HG03457 (cell line): ENCODE data around the gene ANKRD36B.
"Not testable (repeated sequence)": the region's sequence is repeated elsewhere in the genome, so short reads cannot be mapped to it uniquely, and the experiment has no call there.

Experiments used
- ATAC-seq: cut with Tn5 transposase; IDR thresholded peaks from one replicate; pipeline ENCODE4 v1.9.1; 2021; ENCODE audit warnings: moderate number of reproducible peaks; ENCODE audit not compliant: unreplicated experiment

ANKRD36B gene

GRCh38 chr2:97589598-97590510 is at the start of gene ANKRD36B:
TSS of gene ANKRD36B (minus strand) at chr2:97589877. CDS start at chr2:97589685, 192 bp downstream.
- ATAC-seq: peak; percentile 51

- not testable (repeated sequence) for ATAC-seq
Measured at GRCh38 chr2:97626049-97626430, 36.4 kb upstream of the ANKRD36B start.

GRCh38 chr2:97625354-97626048 is 35.8 kb upstream of the ANKRD36B start:
- ATAC-seq: not testable (repeated sequence)

GRCh38 chr2:97622976-97623375 is 33.3 kb upstream of the ANKRD36B start:
- ATAC-seq: not testable (repeated sequence)

GRCh38 chr2:97620492-97620891 is 30.8 kb upstream of the ANKRD36B start:
- not testable (repeated sequence) for ATAC-seq

GRCh38 chr2:97618939-97619827 is 29.5 kb upstream of the ANKRD36B start:
- not testable (repeated sequence) for ATAC-seq

- no peak for ATAC-seq
Measured at GRCh38 chr2:97617911-97618310, 28.2 kb upstream of the ANKRD36B start.

GRCh38 chr2:97615746-97616145 is 26.1 kb upstream of the ANKRD36B start:
- ATAC-seq: not testable (repeated sequence)

- not testable (repeated sequence) for ATAC-seq
Measured at GRCh38 chr2:97611895-97612294, 22.2 kb upstream of the ANKRD36B start.

- ATAC-seq: not testable (repeated sequence)
Measured at GRCh38 chr2:97608745-97609144, 19.1 kb upstream of the ANKRD36B start.

- ATAC-seq: not testable (repeated sequence)
Measured at GRCh38 chr2:97605524-97606339, 16.1 kb upstream of the ANKRD36B start.

GRCh38 chr2:97605109-97605508 is 15.4 kb upstream of the ANKRD36B start:
- ATAC-seq: not testable (repeated sequence)

GRCh38 chr2:97601537-97601936 is 11.9 kb upstream of the ANKRD36B start:
- ATAC-seq: not testable (repeated sequence)

GRCh38 chr2:97596180-97596579 is 6.5 kb upstream of the ANKRD36B start:
- not testable (repeated sequence) for ATAC-seq

- not testable (repeated sequence) for ATAC-seq
Measured at GRCh38 chr2:97593520-97593919, 3.8 kb upstream of the ANKRD36B start.

- ATAC-seq: peak; percentile 51
Measured at GRCh38 chr2:97590515-97591394, 1.1 kb upstream of the ANKRD36B start.

- ATAC-seq: peak; percentile 36
Measured at GRCh38 chr2:97589257-97589597, 450 bp downstream of the ANKRD36B start.

GRCh38 chr2:97565674-97566073 is 24.0 kb downstream of the ANKRD36B start:
- ATAC-seq: not testable (repeated sequence)

- ATAC-seq: not testable (repeated sequence)
Measured at GRCh38 chr2:97552406-97552805, 37.3 kb downstream of the ANKRD36B start.
